ENCODE results near the gene CCDC24.

- TF ChIP-seq, protein P1, sequence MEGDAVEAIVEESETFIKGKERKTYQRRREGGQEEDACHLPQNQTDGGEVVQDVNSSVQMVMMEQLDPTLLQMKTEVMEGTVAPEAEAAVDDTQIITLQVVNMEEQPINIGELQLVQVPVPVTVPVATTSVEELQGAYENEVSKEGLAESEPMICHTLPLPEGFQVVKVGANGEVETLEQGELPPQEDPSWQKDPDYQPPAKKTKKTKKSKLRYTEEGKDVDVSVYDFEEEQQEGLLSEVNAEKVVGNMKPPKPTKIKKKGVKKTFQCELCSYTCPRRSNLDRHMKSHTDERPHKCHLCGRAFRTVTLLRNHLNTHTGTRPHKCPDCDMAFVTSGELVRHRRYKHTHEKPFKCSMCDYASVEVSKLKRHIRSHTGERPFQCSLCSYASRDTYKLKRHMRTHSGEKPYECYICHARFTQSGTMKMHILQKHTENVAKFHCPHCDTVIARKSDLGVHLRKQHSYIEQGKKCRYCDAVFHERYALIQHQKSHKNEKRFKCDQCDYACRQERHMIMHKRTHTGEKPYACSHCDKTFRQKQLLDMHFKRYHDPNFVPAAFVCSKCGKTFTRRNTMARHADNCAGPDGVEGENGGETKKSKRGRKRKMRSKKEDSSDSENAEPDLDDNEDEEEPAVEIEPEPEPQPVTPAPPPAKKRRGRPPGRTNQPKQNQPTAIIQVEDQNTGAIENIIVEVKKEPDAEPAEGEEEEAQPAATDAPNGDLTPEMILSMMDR (CRISPR knock-in tag; IDR thresholded peaks at IDR 0.05): no peak
- TF ChIP-seq EZH2 (conservative IDR thresholded peaks at IDR 0.05; ENCODE audit: low read depth, low read length) (no peak), RAD51 (IDR thresholded peaks at IDR 0.05; ENCODE audit: borderline replicate concordance) (no peak), ZZZ3 (CRISPR knock-in tag; IDR thresholded peaks at IDR 0.05; ENCODE audit: borderline replicate concordance) (no peak), RFX3 (CRISPR knock-in tag; IDR thresholded peaks at IDR 0.05) (no peak), HOXA7 (CRISPR knock-in tag; IDR thresholded peaks at IDR 0.05) (no peak)
These were observed 46.5 kb upstream of the CCDC24 start for GRCh38 chr1:43944860-43945259.

All from HepG2 (cell line).